Spleen (tissue), 7 donors: ENCODE results near the gene WNT11.

Experiments used
- CTCF ChIP-seq, 11 experiments: fragments of 200-600 bp in 7 of 11; fragments of 450-650 bp in 4 of 11; sonication (generic) in 4 of 11; IDR thresholded peaks in 8 of 11; conservative IDR thresholded peaks in 3 of 11; 1 replicate in 7 of 11; 2 replicates in 4 of 11; pipeline versions ENCODE4 v1.4.0 to v1.8.0; 2016 to 2021; ENCODE audit warnings: antibody characterized with exemption in 11 of 11, inconsistent platforms in 4 of 11, mild to moderate bottlenecking in 1 of 11
- POLR2A ChIP-seq, 3 donors: fragments of 450-650 bp; IDR thresholded peaks; one replicate each; pipeline ENCODE4 v1.5.1; 2017; ENCODE audit warnings: antibody characterized with exemption in 3 of 3, mild to moderate bottlenecking in 1 of 3
- POLR2AphosphoS5 ChIP-seq, 3 donors: sonication (generic); formaldehyde crosslinking; IDR thresholded peaks; one replicate each; pipeline ENCODE4 v1.5.1; 2017; ENCODE audit warnings: antibody characterized with exemption in 3 of 3
- donor health status: DM: no; HTN: no; CAD: no; lungs with moderate emphysema.
- donor health status: DM: no; HTN: no; CAD: no.
- donor health status: DM: no; HTN: no; CAD: no.

GRCh38 chr11:76167590-76167989 lies 38.7 kb downstream of the WNT11 start:
- TF ChIP-seq CTCF (IDR thresholded peaks at IDR 0.05 in 8 of 11, conservative IDR thresholded peaks at IDR 0.05 in 3 of 11), result no peak
- TF ChIP-seq POLR2A (IDR thresholded peaks at IDR 0.05), result no peak
- no peak for TF ChIP-seq POLR2AphosphoS5 (IDR thresholded peaks at IDR 0.05)
